GM12878 (cell line): ENCODE measurements around the gene NCKAP5. TPM values are rescaled to one million over a fixed set of nuclear protein-coding genes. Genes with fewer than 3 reads are reported as not detected.

Experiments
- ATF3 ChIP-seq: IDR thresholded peaks from 2 replicates; pipeline ENCODE4 v1.6.1; 2011; ENCODE audit warnings: low read depth, mild to moderate bottlenecking, low read length, moderate library complexity, borderline replicate concordance; ENCODE audit errors: extremely low read depth
- CBFB ChIP-seq: IDR thresholded peaks from 2 replicates; pipeline ENCODE4 v1.6.1; 2016; ENCODE audit warnings: antibody characterized with exemption, low read depth
- CHD1 ChIP-seq: IDR thresholded peaks from 2 replicates; pipeline ENCODE4 v1.6.1; 2012; ENCODE audit warnings: low read depth, low read length, improper control_type of control experiment
- CREB1 ChIP-seq: IDR thresholded peaks from 2 replicates; pipeline ENCODE4 v1.6.1; 2012; ENCODE audit warnings: low read depth, mild to moderate bottlenecking, inconsistent platforms
- E2F8 ChIP-seq: fragments of 450-650 bp; IDR thresholded peaks from 2 replicates; pipeline ENCODE4 v1.6.1; 2018; ENCODE audit warnings: mild to moderate bottlenecking, low read depth, moderate library complexity; ENCODE audit not compliant: partially characterized antibody
- ELK1 ChIP-seq: IDR thresholded peaks from 2 replicates; pipeline ENCODE4 v1.6.1; 2012; ENCODE audit warnings: low read depth, low read length, improper control_type of control experiment
- ESRRA ChIP-seq: IDR thresholded peaks from 2 replicates; pipeline ENCODE4 v1.6.1; 2012; ENCODE audit warnings: mild to moderate bottlenecking, low read length, improper control_type of control experiment
- FOXM1 ChIP-seq: IDR thresholded peaks from 2 replicates; pipeline ENCODE4 v1.6.1; 2012; ENCODE audit warnings: low read depth, mild to moderate bottlenecking, inconsistent platforms, low read length, moderate library complexity
- HDAC6 ChIP-seq: fragments of 200-600 bp; sonication (generic); IDR thresholded peaks from one replicate; pipeline ENCODE4 v1.8.0; 2017; ENCODE audit warnings: antibody characterized with exemption; ENCODE audit not compliant: unreplicated experiment
- IKZF2 ChIP-seq, 2 experiments: fragments of 450-650 bp; IDR thresholded peaks; 2 replicates each; pipeline ENCODE4 v1.6.1; 2017; ENCODE audit warnings: mild to moderate bottlenecking in 2 of 2, moderate library complexity in 2 of 2
- JUND ChIP-seq: IDR thresholded peaks from 2 replicates; pipeline ENCODE4 v1.6.1; 2012; ENCODE audit warnings: low read depth, mild to moderate bottlenecking, low read length, improper control_type of control experiment, moderate library complexity
- KAT2A ChIP-seq: conservative IDR thresholded peaks from 2 replicates; pipeline ENCODE4 v1.6.1; 2011; ENCODE audit warnings: low read depth, low read length; ENCODE audit not compliant: control insufficient read depth
- LARP7 ChIP-seq: fragments of 450-650 bp; IDR thresholded peaks from 2 replicates; pipeline ENCODE4 v1.6.1; 2017; ENCODE audit warnings: mild to moderate bottlenecking
- PRDM15 ChIP-seq: fragments of 450-650 bp; formaldehyde crosslinking; IDR thresholded peaks from 2 replicates; pipeline ENCODE4 v1.4.0; 2020; ENCODE audit warnings: mild to moderate bottlenecking, moderate library complexity
- SPI1 ChIP-seq: IDR thresholded peaks from 2 replicates; pipeline ENCODE4 v1.6.1; 2011; ENCODE audit warnings: low read depth, mild to moderate bottlenecking, low read length, moderate library complexity, borderline replicate concordance; ENCODE audit not compliant: insufficient read depth
- SUZ12 ChIP-seq: fragments of 200-600 bp; sonication (generic); IDR thresholded peaks from one replicate; pipeline ENCODE4 v1.6.1; 2018; ENCODE audit warnings: antibody characterized with exemption, mild to moderate bottlenecking; ENCODE audit not compliant: unreplicated experiment
- TBL1XR1 ChIP-seq: IDR thresholded peaks from 2 replicates; pipeline ENCODE4 v1.6.1; 2012; ENCODE audit warnings: low read depth, low read length, improper control_type of control experiment
- YY1 ChIP-seq: IDR thresholded peaks from 2 replicates; pipeline ENCODE4 v1.6.1; 2011; ENCODE audit warnings: low read depth, mild to moderate bottlenecking, low read length
- ZBTB11 ChIP-seq: fragments of 450-650 bp; formaldehyde crosslinking; IDR thresholded peaks from 2 replicates; pipeline ENCODE4 v1.5.0; 2022; ENCODE audit warnings: mild to moderate bottlenecking, missing genetic modification characterization
- ZNF24 ChIP-seq: fragments of 450-650 bp; IDR thresholded peaks from 2 replicates; pipeline ENCODE4 v1.6.1; 2017; ENCODE audit warnings: antibody characterized with exemption, mild to moderate bottlenecking
- ZNF274 ChIP-seq: IDR thresholded peaks from one replicate; pipeline ENCODE4 v1.8.0; 2011; ENCODE audit not compliant: insufficient read length, insufficient read depth
- polyA plus RNA-seq, 11 experiments: library from polyadenylated mRNA; depleted of rRNA in 4 of 11; unstranded in 6 of 11; stranded (reverse) in 5 of 11; fragments of >200 nt; fragmentation: Nextera tagmentation in 4 of 11; fragmentation: Illumina TruSeq in 1 of 11; extraction: Ambion mirVana in 4 of 11; extraction: Trizol in 1 of 11; gene quantifications; 1 replicate in 1 of 11; 2 replicates in 10 of 11; pipeline versions ENCODE4 v1.2.1 to v1.2.3, GENCODE V29; 2011 to 2016; ENCODE audit warnings: inconsistent platforms in 2 of 11, missing spikeins in 2 of 11, low read depth in 1 of 11
- total RNA-seq, 4 experiments: library from RNA; depleted of rRNA in 3 of 4; stranded (reverse); fragments of >200 nt in 3 of 4; fragmentation: Illumina TruSeq in 1 of 4; extraction: Trizol in 1 of 4; gene quantifications; 2 replicates each; pipeline versions ENCODE4 v1.2.1 to v1.2.3, GENCODE V29; 2013 to 2021

Gene NCKAP5
- total and polyA plus RNA-seq, 10 of the 15 experiments (the other 5 are each of a cell fraction or from before 2014, with no cell fraction given): 0.06 to 0.44 (median 0.16) TPM

GRCh38 chr2:132936791-132937190 lies 631.5 kb downstream of the NCKAP5 start (continued):
- TF ChIP-seq KAT2A (no peak), CBFB (no peak), CREB1 (no peak), ZNF24 (peak; percentile 44; the same call in 1 of the 2 replicates), ELK1 (no peak), JUND (no peak), PRDM15 (CRISPR knock-in tag) (no peak), SPI1 (peak; percentile 86), SUZ12 (no peak), ZBTB11 (CRISPR knock-in tag) (no peak), E2F8 (no peak), FOXM1 (no peak), TBL1XR1 (no peak), ESRRA (no peak), LARP7 (no peak), ATF3 (no peak), ZNF274 (no peak), YY1 (no peak), HDAC6 (no peak), CHD1 (no peak), IKZF2 (IDR thresholded peaks at IDR 0.05) (peak; percentile 81 to 89)
